Activated CD4-positive, alpha-beta T cell treated with anti-CD3 and anti-CD28 coated beads for 24 hours (primary cell): ENCODE data around the gene SAP130.

Source experiments
- DNase-seq, 2 donors: peaks; one replicate each; pipeline ENCODE4 v3.0.0-alpha.2; 2020; ENCODE audit warnings: low read depth in 2 of 2

SAP130 gene

DNA sequence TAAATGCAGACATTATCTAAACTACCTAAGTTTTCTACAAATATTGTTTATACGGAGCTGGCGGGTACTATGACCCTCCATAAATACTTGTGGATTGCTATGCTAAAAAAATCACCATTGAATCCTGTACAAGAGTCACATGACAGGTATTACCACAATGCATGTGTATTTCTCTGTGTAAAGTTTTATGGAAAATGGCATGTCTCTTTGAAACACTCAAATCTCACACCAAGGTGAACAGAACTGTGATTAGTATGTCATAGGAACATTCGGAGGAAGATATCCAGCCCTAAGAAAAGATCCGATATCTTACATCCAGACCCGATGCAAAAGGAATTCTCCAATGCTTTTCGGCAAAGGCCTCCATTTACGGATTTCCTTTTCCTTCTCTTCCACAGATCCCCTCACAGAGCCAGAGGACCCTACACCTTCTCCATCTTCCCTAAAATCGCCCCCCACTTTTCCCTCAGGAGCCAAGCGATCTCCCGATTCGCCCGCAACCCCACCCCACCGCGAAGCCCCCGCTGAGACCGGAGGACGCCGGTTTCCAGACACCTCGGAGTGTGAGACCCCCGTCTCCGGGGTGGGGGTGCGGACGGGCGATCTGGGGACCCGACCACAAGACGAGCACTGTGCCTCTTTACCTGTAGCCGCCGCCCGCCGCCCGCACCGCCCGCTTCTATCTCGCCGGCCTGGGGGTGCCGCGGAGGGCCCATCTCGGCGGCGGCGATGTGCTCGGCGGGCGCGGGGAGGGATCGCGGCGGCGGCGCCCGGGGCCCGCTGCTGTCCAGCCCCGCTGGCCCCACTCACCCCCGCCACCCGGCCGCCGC is 1.2 kb downstream of the SAP130 start:
- no peak for DNase-seq

GRCh38 chr2:128024816-128025215 is 3.0 kb downstream of the SAP130 start:
- no peak for DNase-seq

DNA sequence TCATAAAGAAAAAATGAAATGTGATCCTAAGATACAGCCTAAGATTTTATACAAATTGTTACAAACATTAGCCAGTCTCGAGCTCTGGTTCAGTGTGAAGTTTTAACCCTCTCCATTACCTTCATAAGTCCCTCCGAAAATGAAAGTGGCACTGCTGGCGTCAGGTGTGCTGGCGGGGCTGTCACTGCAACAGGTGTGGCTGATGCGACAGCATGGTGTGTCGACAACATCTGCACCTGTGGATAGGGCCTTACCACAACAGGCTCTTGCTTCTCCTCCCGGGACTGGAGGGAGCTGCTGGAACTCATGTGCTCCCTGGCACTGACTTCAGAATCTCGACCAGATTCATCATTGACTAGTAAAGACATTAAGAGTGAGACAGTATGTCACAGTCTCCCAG is 10.3 kb downstream of the SAP130 start:
- no peak for DNase-seq

DNA sequence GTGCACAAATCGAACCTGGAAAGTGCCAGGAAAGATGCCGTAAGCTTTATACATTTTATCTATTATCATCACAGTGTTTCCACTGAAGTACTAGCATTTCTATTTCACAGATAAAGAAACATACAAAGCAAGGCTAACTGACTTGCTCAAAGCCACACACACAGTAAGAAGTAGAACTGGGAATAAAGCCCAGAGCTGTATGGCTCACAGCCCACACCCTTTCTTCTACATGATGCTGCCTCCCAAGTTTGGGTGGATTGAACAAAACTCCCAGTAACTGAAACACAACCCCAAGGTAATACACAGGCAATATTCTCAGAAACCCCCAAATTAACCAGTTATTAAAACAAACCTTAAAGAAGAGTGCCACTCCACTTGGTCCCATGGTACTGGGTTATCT is 11.2 kb downstream of the SAP130 start:
- no peak for DNase-seq

- DNase-seq, result no peak
These were observed 15.2 kb downstream of the SAP130 start for GRCh38 chr2:128012698-128013097.

GRCh38 chr2:128008074-128008672 is 19.7 kb downstream of the SAP130 start:
- DNase-seq, result no peak

GRCh38 chr2:128004509-128004908 is 23.4 kb downstream of the SAP130 start:
- DNase-seq, result no peak

DNA sequence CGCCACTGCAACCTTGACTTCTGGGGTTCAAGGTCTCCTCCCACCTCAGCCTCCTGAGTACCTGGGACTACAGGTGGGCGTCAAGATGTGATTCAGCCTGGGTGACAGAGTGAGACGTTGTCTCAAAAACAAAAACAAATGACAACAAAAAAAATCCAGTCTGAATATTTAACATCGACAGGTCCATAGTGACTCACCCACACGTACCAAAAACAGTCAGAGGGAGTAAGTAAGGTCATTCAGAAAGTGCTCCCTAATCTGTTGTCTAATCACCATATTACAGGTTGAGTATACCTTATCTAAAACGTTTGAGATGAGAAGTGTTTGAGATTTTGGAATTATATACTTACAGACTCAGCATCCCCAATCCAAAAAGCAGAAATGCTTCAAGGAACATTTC is 24.4 kb downstream of the SAP130 start:
- DNase-seq, result no peak

- no peak for DNase-seq
These were observed 31.7 kb downstream of the SAP130 start for GRCh38 chr2:127996160-127996559.

DNA sequence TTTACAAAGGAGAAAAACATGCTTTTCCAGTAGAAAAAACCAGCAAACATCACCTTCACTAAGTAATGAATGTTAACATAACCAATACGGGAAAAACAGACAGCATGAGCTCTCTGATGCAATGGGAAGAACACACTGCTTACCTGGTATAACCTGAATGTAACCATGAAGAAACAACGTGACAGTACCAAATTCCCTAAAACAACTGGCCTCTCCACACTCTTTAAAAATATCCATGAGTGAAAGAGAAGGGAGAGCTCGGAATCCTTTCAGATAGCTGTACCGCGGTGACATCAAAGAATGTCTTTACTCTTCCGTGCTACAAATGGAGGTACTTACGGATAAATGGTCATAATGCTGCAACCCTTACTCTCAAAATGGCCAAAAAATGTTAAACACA is 32.1 kb downstream of the SAP130 start:
- DNase-seq, result no peak

DNA sequence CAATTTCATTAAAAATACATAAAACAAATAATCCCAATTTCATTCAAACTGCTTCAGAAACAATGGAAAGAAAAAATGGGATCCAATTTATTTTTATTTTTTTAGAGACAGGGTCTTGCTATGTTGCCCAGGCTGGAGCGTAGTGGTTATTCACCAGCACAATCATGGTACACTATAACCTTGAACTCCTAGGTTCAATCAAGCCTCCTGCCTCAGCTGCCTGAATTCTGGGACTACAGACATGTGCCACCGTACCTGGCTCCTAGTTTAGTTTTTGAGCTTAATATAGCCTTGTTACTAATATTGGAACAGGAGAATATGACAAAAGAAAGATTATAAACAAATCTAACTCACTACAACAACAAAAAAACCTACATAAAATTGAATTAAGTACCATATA is 34.2 kb downstream of the SAP130 start:
- no peak for DNase-seq

- DNase-seq, result no peak
These were observed 36.1 kb downstream of the SAP130 start for GRCh38 chr2:127991742-127992141.

GRCh38 chr2:127986548-127987079 is 41.2 kb downstream of the SAP130 start:
- no peak for DNase-seq

DNA sequence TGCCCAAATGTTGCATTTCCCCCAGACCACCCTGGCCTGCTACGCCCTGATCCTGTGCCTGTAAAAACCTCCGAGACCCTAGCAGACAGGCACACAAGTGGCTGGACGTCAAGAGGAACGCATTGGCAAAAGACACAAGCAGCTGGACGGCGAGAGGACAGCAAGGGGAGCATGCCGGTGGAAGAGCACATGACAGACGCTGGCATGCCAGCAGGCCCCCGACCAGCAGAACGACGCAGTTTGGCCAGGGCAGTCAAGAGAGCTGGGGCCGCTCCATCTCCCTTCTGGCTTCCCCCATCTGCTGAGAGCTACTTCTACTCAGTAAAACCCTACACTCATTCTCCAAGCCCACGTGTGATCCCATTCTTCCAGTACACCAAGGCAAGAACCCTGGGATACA is 42.1 kb downstream of the SAP130 start:
- DNase-seq, result no peak

DNA sequence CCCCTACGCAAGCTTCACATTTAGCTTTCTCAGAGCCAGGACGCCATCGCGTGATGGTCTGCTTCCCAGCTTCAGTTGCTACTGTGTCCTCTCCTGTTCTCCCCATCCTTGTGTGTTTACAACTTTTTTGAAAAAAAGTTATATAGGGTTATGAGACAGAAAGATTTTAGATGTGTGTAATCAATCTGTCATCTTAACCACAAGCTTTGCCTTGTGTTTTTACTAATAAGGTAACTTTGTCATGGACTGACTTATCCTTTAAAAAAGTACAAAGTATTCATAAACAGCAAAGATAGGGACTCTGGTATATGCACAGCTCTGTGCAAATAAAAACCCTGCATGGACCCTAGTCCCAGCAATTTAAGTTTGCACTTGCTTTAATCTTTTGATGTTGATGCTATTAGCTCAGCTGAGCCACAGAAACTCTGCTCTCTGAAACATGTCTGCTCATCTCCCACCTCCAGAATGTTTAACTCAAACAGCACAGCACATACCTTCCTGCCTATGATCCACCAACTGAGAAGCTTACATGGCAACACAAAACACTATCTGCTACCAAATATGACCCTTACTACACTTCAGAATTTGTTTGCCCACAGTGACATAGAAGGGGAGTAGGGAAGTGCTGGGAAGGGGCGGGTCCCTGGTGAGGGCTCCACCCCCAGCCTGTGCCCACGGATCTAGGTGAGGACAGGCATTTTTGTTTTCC is 42.7 kb downstream of the SAP130 start:
- no peak for DNase-seq

GRCh38 chr2:127984551-127984950 is 43.3 kb downstream of the SAP130 start:
- no peak for DNase-seq

DNA sequence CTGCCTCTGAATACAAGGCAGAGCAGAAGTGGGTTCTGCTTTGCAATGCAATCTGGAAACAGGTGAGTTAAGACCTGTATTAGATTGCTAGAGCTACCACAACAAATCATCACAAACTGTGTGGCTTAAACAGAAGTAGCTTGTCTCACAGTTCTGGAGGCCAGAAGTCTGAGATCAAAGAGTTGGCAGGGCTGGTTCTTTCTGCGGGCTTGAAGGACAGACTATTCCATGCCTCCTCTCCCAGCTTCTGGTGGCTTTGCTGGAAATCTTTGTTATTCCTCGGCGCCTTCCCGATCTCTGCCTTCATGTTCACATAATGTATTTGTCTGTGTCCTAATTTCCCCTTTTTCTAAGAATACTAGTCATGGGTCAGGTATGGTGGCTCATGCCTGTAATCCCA is 58.4 kb downstream of the SAP130 start:
- DNase-seq, result no peak

DNA sequence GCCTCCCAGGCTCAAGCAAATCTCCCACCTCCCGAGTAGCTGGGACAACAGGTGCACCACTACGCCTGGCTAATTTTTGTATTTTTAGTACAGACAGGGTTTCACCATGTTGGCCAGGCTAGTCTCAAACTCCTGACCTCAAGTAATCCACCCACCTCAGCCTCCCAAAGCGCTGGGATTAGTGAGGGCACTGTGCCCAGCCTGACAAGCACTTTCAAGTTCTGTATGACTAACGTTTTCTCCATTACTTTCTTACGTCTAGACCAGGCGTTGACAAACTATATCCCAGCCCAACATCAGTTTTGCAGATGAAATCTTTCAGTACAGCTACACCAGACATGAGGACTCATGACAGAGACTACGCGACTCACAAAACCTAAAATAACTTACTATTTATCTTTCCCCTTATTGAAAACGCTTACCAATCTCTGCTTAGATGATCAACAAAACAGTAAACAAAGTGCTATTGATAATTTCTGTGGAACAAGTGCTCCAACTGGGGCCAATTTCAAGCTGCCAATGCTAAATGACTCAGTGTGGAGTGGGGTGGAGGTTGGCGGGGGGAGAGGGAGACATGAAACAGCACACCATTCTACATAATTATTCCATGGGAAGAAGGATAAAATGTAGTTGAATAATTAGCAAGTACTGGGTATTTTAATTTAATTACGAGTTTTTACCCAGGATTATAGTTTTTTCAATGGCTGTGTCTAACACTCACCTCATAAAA is 59.1 kb downstream of the SAP130 start:
- no peak for DNase-seq

GRCh38 chr2:127961729-127962128 is 66.1 kb downstream of the SAP130 start:
- no peak for DNase-seq

DNA sequence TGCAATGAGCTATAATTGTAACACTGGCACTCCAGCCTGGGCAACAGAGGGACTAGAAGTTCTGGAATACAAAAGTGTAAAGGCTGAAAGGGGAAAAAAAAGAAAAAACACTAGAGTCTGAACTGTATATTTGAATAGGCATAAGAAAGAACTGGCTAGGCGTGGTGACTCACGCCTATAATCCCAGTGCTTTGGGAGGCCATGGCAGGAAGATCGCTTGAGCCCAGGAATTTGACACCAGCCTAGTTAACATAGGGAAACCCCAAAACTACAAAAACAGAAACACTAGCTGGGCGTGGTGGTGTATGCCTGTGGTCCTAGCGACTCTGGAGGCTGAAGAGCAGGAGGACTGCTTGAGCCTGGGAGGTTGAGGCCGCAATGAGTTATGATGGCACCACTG is 70.6 kb downstream of the SAP130 start:
- DNase-seq, result no peak

GRCh38 chr2:127954857-127955256 is 73.0 kb downstream of the SAP130 start:
- DNase-seq, result no peak

GRCh38 chr2:127953849-127954248 is 74.0 kb downstream of the SAP130 start:
- DNase-seq, result no peak
